HG03159 (cell line): ENCODE results near the gene CEP131.

Source experiments
- ATAC-seq: cut with Tn5 transposase; IDR thresholded peaks from one replicate; pipeline ENCODE4 v1.9.1; 2021; ENCODE audit warnings: mild to moderate bottlenecking, moderate library complexity; ENCODE audit not compliant: unreplicated experiment

The CEP131 gene

DNA sequence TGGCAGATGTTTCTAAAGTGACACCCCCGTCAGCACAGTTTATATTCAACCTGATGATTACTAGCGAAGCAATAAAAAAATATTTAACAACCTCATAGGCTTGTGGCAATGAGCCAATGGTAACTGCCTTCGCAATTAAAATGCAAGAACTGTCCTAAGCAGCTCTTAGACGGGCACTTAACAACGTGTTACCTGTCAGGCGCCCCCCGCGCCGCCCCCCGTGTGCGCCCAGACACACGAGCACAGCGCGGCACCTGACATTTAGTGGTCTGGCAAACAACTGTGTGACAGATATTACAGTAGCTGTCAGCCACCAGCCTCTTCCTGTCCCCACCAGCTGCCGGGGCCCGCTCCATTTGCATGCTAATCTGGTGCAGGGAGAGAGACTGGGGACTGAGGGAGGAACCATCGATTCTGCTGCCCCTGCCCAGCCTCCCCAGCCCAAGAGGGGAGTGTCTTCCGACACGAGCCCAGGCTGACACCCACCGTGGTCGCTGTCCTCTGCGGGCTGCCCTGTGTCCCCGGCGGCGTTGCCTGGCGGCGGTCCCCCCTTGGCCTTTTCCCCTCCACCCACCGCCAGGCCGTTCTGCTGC is 29.0 kb upstream of the CEP131 start:
- no peak for ATAC-seq

DNA sequence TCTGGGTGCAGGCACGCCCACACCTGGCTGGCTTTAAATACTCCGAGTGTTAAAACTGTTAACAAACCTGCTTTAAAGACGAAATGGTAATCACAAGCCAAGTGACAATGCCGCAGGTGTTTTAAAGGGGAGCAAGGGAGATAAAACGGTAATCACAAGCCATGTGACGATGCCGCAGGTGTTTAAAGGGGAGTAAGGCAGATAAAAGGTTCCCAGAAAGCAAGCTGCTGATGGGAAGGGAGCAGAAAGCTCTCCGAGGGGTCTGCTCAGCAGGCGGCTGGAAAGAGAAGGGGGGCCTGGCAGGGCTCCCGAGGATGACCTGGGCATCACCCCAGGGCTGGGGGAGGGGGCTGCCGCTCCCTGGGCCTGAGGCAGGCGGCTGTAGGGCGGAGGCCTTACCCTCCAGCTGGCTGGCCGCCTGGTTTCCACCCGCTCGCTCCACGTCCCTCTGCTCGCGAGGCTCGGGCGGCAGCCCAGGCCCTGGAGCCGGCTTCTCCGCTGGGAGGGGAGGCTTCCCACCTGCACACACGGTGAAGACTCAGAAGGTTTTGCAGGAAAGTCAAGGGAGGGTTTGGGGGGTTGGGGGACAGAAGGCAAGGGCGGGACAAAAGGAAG is 28.4 kb upstream of the CEP131 start:
- ATAC-seq = no peak

DNA sequence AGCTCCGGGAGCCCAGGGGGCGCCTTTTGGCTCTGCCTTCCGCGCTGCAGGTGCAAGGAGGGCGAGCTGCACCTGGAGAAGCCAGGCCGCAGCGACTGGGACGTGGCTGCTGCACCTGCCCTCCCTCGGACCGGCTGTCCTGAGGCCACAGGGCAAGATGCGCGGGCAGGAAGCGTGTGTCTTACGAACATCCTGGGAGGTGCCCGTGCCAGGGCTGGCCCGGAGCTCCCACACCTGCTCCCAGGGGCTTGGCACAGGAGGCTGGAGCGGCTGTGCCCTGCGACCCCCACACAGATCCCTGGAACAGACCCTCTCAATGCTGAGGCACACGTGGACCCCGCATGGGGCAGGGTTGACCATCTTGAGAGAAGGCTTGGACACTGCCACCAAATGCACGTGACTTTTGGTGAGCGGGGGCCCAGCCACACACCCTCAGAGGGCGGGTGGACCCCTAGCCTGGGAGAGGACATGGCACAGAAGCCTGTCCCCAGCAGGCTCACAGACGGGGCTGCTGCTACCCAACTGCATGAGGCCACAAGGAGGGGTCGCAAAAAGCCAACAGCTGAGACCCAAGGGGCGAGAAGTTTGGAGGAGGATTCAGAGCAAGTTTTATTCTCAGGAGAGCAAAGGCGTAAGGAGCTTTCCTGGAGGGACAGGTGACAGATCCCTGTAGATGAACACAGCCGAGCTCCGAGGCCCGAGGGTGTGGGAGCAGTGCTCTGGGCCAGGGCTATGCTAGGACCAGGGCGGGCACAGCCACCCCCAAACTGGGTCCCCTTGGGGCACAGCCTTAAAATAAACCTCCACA is 27.7 kb upstream of the CEP131 start:
- ATAC-seq = no peak

DNA sequence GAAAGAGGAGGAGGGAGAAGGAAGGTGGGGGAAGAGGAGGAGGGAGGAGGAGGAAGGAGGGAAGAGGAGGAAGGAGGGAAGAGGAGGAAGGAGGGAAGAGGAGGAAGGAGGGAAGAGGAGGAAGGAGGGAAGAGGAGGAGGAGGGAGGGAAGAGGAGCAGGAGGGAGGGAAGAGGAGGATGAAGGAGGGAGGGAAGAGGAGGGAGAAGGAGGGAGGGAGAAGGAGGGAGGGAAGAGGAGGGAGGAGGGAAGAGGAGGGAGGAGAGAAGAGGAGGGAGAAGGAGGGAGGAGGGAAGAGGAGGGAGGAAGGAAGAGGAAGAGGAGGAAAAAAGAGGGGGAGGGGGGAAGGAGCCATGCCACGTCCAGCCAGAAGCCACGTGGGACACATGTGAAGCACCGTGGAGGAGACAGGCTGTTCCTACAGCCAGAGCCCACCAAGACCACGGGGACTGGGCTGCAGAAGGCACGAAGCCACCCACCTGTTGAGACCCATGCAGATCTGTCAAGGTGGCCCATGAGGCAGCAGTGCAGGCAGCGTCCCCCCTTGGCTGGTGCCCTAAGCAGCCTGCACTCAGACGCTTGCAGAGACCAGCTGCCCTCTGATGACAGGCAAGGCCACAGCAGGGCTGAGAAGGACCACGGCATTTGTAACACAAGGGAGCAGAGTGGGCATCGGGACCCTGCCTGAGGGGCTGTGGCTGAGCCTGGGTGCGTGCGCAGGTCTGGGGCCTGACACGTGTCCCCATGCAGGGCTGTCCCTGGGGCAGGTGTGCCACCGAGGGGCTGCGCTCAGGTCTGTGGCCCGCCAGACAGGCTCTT is 26.7 kb upstream of the CEP131 start:
- no peak for ATAC-seq

DNA sequence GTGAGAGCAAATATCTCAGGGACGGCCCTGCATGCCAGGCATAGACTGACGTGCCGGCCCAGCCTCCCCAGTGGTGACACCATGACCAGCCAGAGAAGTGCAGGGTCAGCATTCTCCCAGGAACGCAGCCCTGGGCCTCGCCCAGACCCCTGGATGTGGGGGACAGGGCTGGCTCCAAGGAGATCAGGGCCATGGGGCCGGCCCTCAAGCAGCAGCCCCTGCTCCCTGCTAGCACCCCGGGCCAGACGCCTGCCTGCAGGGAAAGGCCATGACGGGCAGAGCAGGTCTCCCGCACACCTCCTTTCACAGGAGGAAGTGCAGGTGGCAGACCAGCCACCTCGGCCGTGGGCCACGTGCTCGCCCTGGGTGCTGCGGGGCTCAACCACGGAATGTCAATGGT is 25.9 kb upstream of the CEP131 start:
- no peak for ATAC-seq

DNA sequence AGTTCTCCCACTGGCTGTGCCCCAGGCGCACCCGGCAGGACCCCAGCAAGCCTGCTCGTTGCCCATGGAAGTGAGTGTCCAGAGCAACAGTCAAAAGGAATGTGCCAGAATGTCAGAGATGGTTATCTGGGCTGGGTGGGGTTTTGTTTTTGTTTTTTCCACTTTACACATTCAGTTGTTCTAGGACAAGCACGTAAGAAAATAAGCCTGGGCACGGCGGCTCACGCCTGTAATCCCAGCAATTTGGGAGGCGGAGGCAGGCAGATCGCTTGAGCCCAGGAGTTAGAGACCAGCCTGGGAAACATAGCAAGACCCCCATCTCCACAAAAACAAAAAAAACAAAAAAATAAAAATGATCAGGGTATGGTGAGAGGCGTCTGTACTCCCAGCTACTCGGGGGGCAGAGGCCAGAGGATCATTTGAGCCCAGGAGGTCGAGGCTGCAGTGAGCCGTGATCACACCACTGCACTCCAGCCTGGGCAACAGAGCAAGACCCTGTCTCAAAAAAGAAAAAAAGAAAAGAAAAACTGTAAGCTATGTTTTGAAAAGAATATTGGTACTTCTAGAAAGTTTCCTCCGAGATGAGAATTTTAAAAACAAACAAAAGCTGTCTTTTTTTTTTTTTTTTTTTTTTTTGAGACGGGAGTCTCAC is 24.7 kb upstream of the CEP131 start:
- no peak for ATAC-seq

DNA sequence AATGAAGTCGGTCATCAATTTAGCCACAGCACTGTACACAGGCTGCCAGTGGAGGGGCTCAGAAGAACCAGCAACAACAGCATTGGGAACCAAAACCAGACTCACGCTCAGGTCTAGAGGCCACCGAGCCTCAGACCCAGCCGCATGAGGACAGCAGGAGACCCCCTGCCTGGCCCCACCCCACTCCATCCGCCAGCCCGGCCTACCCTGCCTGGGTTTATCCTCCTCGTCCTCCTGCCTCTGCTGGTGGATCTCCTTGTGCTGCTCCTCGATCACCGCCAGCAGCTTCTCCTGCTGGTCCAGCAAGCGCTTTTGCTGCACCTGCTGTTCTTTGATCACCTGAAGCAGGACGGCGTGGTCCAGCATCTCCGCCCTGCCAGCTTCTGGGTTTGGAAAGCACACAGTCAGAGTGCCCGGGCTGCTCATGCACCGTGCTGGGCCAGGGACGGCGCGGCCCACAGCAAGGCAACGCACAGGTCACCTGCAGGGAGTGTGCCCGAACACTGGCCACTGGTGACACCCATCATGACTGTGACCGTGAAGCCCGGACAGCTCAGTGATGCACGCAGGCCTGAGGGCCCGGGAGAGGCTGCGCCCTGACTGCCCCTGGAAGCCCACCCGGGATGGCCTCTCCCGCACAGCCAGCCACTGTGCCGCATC is 24.0 kb upstream of the CEP131 start:
- ATAC-seq = no peak

DNA sequence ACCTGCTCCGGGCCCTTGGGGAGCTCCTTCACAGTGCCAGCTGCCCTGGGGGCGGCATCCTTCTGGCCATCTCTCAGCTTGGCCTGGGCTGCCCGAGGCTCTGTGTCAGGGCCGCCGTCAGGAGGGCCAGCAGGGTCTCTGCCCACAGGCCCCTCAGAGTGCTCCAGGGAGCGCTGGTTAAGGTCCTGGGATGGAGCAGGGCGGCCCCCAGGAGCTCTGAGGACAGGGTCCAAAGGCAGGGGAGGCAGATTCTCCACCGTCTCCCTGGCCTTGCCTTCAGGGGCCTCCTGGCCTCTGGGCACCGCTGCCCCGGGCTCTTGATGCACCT is 23.5 kb upstream of the CEP131 start:
- no peak for ATAC-seq

DNA sequence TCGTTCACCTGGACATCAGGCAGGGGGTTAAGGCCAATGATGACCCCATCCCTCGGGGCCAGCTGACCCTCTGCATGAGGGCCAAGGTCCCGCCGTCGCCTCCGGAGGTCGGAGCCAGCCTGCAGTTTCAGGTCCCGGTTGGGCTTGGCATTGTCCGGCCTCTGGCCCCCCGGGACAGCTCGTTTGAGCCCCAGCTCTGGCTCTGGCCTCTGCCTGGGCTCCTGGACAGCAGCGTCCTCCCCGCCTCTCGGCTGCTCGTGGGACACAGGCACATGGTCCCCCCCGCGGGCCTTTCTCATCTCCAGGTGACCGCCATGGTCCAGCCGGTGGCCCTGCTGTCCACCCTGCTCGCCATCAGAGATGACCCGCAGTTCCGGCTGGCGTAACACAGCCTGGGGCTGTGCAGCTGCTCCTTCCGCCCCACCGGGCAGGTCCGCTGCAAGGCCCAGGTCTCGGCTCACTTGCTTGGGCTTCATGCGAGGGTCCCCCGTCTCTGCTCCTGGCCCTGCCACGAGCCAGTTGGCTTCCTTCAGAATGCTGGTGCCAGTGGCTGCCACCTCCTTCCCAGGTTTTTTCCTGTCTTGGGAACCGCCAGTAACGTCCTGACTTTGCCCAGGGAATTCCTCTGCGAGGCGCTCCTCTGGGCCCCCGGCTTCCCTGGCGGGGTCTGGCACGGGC is 23.0 kb upstream of the CEP131 start:
- no peak for ATAC-seq

DNA sequence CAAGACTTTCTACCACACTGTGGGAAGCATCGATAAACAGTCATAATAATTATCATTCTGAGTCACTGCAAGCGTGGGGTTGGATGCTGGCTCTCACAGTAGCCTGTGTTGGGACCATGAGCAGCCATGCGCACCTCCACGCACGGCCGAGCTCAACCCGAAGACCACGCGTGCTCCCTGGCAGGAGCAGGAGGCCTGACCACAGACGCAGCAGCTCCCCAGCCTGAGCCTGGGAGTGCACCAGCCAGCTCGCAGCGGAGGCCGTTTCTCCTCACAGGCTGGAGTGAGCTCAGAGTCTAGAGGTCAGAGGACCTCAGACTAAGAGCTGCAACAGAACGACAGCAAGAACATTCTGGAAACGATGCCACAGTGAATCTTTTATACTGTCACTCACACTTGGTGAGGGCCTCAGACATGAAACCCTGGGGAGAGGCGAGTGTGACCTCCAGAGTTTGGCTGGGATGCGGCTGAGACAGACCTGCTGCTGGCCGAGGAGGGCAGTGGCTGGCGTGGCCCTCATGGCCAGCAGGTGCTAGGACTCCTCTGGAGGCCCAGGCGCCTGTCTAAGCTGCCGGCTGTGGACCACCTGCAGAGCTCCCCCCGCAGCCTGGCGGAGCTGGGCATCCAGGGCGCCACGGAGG is 22.4 kb upstream of the CEP131 start:
- ATAC-seq = no peak

DNA sequence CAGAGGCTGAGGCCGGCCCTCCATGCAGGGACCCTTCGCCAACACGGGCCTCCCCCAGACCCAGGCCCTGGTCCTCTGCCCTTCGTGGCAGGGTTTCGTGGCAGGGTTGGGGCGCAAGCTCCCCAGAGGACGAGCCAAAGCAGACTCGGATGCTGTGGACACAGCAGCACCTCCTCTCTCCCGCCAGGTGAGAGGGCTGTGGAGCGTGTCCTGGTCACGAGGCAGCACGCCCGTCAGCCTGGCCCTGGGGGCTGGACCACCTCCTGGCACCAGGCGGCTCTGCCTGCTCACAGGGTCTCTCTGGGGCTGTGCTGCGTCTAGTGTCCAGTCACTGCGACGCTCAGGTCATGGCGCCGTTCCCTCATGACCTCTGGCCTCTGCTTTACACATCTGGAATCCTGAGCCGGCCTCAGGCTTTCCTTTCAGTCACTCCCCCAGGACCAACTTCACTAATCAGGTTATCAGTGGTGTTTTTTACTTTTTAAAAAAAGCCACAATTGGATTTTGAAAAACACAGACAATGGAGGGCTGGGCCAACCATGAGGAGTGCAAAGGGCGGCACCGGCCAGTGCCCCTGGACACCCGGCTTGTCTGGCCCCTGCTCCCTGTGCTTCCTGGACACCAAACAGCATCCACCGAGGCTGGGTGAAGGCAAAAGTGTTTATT is 21.7 kb upstream of the CEP131 start:
- no peak for ATAC-seq

DNA sequence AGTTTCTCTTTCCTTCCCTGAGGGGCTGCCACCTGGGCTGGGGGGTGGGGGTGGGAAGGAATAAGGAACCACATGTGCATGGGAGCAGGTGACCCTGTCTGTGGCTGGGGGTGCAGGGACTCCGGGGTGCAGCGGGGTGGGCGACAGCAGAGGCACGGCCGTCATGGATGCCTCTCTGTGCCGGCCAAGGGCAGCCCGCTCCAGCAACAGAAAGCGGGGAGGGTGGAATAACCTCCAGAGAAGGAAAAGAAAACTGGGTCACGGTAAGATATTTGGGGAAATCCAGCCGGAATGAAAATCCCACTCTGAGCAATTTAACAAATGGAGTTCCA is 20.5 kb upstream of the CEP131 start:
- ATAC-seq = no peak

DNA sequence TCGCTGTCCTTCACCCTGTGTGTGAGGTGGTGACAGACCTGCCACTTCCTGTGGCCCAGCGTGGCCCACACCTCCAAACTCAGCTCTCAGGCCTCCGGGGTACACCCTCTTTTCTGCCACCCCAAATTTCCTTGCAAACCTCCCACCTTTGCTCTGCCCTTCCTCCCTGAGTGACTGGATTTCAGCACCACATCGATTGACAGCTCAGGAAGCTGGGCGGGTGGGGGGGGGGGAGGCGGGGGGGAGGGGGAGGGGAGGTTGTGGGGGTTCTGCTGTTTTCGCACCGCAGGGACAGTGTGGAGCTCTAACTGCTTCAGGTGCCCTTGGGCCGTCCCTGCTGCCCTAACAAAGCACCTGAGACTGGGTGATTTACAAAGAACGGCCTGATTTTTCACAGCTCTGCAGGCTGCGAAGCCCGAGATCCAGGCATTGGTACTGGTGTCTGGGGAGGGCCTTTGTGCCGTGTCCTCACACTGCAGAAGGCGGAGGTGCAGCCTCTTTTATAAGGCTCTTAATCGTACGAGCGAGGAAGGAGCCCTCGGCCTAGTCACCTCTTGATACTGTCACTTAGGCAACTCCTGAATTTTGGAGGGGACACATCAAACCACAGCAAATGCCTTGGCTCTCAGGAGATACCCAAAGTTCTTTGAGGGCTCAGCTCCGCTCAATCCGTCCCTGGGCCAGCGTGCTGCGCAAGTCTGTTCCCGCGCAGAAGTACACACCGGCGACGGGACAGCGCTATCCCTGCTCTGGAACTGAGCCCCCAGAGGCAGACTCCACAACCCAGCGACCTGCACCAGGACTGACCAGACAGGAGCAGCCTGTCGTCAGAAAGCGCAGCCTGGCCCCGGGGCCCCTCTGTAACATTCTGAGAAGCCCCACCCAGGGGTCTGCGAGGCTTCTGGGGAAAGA is 19.9 kb upstream of the CEP131 start:
- no peak for ATAC-seq

DNA sequence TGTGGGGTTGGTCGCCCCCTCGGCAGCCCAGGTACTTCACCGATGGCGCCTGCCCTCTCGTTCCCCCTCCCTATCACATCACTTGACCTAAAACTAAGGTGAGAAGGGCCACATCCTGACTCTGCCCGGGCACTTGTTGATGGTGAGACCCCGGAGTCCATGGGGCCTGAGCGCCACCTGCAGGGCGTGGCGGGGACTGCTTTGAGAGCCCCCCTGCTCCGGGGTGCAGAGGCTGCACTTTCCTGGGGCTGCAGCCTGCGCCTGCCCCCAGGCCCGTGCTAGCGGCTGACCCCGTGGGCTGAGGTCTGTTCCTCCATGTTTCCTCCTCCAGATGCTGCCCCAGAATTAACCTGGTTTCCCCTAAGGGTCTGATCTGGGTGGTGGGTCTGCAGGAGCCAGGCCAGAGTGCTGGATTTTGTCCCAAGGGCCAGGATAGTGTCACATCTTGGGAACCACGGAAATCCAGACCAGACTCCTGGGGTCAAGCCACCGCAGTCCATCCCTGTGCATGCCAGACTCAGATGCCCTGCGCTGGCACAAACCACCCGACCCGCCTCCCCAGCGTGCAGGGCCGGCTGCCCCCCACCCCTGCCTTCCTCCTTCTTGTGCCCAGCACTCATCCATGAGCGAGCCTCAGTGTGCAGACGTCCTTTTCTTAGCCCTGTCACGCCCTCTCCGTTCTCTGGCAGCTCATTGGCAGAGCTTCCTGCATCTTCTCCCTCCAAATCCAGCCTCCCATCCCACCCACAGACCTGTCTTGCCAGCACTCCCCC is 19.1 kb upstream of the CEP131 start:
- no peak for ATAC-seq

DNA sequence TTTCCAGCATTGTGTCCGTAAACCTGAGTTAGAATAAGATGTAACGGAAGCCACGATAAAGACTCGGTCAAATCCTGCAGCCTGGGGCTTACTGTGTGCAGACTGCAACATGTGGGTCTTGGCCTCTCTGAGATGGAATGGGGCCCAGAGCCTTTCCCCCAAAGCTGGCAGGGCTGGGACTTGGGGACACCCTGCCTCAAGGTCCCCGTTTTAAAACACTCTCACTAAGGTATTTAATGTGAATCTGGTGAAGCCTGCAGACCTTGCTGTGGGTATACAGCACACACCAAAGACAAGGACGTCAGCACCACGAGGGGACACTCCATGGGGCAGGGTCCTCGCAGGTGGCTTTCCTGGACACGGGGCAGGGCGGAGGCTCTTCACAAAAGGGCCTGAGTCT is 18.4 kb upstream of the CEP131 start:
- no peak for ATAC-seq

DNA sequence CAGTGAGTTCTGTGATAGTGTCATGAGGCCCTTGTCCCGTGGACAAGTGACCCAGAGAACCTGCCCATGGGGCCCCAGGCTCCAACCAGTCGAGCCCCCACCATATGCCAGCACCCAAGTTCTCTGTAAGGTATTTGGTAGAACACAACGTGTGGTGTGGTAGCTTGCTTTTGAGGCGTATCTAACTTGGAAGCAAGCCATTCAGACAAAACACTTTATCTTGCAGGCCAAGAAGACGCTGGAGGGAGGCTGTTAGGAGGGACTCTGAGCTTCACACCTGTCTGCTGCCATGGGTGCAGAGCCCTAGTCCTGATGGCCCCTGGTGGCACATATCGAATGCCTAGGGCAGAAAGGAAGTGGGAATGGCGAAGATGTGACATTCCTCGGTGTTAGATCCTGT is 18.0 kb upstream of the CEP131 start:
- no peak for ATAC-seq
